HT-29 (cell line): ENCODE data around the gene DIP2A. TPM values are rescaled to one million over a fixed set of nuclear protein-coding genes. Genes with fewer than 3 reads are reported as not detected.

Experiments used
- DNase-seq: peaks from one replicate; pipeline ENCODE4 v3.0.0-alpha.2; 2015; ENCODE audit warnings: low spot score
- total RNA-seq: library from RNA; depleted of rRNA; stranded (reverse); fragments of >200 nt; shearing (Covaris generic); gene quantifications from 2 replicates; pipeline ENCODE4 v1.2.3, GENCODE V29; 2014; rRNA removed

The DIP2A gene, protein sequence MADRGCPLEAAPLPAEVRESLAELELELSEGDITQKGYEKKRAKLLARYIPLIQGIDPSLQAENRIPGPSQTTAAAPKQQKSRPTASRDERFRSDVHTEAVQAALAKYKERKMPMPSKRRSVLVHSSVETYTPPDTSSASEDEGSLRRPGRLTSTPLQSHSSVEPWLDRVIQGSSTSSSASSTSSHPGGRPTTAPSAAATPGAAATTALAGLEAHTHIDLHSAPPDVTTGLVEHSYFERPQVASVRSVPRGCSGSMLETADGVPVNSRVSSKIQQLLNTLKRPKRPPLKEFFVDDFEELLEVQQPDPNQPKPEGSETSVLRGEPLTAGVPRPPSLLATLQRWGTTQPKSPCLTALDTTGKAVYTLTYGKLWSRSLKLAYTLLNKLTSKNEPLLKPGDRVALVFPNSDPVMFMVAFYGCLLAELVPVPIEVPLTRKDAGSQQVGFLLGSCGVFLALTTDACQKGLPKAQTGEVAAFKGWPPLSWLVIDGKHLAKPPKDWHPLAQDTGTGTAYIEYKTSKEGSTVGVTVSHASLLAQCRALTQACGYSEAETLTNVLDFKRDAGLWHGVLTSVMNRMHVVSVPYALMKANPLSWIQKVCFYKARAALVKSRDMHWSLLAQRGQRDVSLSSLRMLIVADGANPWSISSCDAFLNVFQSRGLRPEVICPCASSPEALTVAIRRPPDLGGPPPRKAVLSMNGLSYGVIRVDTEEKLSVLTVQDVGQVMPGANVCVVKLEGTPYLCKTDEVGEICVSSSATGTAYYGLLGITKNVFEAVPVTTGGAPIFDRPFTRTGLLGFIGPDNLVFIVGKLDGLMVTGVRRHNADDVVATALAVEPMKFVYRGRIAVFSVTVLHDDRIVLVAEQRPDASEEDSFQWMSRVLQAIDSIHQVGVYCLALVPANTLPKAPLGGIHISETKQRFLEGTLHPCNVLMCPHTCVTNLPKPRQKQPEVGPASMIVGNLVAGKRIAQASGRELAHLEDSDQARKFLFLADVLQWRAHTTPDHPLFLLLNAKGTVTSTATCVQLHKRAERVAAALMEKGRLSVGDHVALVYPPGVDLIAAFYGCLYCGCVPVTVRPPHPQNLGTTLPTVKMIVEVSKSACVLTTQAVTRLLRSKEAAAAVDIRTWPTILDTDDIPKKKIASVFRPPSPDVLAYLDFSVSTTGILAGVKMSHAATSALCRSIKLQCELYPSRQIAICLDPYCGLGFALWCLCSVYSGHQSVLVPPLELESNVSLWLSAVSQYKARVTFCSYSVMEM (N-terminal part only)
- 15.2 and 17.8 TPM in 2 replicates for total RNA-seq

DNA sequence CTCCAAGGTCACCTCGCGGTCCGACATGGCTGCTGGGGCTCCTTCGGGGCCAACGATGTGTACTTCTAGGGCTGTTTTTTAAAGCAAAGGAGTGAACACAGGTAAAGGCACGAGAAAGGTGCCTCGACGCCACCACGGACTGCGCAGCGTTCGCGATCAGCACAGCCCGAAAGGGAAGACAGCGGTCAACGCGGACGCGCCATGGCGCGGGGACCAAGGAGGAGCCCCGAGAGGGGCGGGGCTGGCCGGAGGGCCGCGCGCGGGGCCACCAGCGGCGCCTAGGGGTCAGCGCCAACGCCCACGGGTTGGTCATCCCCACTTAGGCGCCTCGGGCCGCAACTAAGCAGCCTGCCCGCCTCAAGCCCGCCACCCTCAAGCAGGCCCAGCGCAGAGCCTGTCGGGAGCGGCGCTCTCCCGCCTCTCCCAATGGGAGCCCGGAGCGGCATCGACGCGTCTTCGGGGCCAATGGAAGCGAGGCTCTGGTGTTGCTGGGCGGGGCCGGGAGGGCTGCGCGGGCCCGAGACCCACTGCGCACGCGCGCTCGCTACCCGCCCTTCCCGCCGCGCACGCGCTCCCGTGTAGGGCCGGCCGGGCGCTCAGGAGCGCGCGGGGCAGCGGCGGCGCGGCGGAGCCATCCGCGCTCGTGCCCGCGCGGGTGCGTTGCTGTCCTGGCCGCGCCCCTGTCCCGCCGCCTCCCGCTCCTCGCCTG lies at the start of gene DIP2A:
TSS of gene DIP2A (plus strand) at position 577 of the 709 bp plus-strand sequence. CDS start 241 bp downstream, outside the sequence.
- DNase-seq: peak; percentile 91

DNA sequence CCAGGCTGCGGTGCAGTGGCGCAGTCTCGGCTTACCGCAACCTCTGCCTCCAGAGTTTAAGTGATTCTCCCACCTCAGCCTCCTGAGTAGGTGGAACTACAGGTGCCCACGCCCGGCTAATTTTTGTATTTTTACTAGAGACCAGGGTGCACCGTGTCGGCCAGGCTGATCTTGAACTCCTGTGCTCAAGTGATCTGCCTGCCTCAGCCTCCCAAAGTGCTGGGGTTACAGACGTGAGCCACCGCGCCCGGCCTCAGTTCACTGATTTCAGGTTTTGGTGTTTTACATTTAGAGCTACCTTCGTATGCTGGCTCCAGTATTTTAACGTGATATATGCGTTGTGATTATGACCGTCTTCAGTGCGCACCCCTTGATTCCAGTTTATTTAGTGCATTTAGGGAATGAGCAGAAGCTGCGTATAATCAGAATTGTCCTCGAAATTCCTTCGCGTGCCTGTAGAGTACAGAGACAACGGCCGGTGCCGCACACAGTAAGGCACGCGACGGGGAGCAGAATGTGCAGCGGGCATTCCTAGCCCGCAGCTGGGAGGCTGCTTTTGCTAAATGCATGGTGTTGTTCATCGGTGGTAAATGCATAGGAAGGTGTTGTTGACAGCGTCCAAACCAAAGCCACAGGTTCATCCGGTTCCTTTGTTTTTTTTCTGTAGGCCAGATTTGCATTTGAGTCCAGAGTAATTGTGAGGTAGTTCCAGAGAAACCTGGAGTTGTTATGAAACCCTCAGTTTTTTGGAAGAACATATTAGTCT lies 48.9 kb upstream of the DIP2A start:
- no peak for DNase-seq

DNA sequence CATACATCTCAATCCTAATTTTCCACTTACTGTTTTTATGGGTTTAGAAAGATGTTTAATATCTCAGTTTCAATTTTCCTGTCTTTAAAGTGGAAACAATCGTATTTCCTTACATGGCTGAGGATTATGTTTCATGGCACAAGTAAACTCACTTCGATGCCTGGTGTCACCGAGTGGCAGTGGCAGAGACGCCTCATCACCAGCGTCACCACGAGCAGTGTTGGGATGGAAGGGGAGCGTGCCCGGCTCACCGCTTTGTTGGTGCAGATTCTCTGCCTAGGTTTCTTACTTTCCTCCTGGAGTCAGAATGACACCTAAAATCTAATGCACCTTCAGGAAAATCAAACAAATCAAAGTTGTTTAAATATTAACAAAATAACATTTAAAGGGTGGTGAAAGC lies 48.2 kb upstream of the DIP2A start:
- no peak for DNase-seq

DNA sequence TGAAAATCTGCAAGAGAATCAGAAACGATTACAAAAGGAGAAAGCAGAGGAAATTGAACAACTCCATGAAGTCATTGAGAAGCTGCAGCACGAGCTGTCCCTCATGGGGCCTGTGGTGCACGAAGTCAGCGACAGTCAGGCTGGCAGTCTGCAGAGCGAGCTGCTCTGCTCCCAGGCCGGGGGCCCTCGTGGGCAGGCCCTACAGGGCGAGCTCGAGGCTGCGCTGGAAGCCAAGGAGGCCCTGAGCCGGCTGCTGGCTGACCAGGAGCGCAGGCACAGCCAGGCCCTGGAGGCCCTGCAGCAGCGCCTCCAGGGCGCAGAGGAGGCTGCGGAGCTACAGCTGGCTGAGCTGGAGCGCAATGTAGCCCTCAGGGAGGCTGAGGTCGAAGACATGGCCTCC lies 47.5 kb upstream of the DIP2A start:
- no peak for DNase-seq

DNA sequence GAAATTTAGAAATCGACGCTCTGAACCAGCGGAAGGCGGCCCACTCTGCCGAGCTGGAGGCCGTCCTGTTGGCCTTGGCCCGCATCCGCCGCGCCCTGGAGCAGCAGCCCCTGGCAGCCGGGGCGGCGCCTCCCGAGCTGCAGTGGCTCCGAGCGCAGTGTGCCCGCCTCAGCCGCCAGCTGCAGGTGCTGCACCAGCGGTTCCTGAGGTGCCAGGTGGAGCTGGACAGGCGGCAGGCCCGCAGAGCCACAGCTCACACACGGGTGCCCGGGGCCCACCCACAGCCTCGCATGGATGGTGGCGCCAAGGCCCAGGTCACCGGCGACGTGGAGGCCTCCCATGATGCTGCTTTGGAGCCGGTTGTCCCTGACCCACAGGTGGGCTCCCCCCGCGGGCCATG lies 47.0 kb upstream of the DIP2A start:
- DNase-seq: no peak

DNA sequence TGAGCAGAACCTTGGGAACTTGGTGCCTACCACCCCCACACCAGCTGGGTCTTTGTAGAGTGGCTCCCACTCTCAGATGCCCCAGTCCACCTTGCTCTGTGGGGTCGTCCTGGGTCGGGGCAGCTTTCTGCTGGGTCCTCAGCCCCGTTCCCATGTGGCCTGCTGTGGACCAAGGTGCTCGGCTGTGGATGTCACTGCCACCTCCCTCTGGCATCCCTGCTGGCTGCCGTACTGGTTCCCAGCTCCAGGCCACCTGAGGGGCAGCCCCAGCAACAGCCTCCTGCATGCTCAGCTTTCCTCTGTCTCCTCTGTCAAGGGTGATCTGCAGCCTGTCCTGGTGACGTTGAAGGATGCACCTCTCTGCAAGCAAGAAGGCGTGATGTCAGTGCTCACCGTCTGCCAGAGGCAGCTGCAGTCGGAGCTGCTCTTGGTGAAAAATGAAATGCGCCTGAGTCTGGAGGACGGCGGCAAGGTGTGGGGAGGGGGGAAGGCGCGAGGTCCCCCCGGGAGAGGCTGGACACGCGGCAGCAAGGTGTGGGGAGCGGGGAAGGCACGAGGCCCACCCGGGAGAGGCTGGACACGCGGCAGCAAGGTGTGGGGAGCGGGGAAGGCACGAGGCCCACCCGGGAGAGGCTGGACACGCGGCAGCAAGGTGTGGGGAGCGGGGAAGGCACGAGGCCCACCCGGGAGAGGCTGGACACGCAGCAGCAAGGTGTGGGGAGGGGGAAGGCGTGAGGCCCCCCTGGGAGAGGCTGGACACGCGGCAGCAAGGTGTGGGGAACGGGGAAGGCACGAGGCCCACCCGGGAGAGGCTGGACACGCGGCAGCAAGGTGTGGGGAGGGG lies 45.9 kb upstream of the DIP2A start:
- no peak for DNase-seq

DNA sequence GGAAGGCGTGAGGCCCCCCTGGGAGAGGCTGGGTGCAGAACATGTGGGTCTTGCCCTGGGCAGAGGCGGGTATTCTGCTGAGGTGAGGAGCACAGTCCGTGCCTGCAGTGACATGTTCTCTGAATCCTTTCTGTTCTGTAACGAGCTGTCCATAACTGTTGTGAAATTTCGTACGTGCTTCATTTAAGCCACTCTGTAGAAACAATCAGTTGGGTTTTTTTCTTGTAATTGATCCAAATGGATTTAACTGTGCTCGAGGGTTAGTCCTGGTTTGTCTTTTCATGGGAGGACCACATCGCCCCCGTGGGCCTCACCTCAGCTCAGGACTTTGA lies 45.4 kb upstream of the DIP2A start:
- no peak for DNase-seq

DNA sequence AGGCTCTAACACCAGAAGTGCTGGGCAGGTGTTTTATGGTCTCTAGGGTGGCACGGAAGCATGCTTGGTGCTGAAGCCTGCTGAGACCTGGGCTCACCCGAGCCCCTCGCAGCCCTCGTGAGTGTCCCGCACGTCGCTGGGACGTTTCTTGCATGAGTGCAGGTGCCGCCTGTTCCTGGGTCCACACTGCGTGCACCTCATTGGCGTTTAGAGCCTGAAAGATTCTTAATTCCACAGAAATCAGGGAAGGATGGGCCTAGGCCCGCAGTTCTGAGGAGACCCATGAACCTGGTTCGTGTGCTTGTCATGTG lies 43.8 kb upstream of the DIP2A start:
- no peak for DNase-seq

DNA sequence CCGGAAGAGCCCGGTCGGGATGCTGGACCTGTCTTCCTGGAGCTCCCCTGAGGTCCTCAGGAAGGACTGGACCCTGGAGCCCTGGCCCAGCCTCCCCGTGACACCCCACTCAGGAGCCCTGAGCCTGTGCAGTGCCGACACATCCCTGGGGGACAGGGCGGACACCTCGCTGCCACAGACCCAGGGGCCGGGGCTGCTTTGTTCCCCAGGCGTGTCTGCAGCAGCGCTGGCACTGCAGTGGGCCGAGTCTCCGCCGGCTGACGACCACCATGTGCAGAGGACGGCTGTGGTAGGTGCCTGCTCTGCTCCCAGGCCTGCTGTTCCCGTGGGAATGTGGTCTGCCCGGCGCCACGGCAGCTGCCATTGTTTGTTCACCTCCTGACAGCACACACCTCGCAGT lies 42.1 kb upstream of the DIP2A start:
- no peak for DNase-seq

DNA sequence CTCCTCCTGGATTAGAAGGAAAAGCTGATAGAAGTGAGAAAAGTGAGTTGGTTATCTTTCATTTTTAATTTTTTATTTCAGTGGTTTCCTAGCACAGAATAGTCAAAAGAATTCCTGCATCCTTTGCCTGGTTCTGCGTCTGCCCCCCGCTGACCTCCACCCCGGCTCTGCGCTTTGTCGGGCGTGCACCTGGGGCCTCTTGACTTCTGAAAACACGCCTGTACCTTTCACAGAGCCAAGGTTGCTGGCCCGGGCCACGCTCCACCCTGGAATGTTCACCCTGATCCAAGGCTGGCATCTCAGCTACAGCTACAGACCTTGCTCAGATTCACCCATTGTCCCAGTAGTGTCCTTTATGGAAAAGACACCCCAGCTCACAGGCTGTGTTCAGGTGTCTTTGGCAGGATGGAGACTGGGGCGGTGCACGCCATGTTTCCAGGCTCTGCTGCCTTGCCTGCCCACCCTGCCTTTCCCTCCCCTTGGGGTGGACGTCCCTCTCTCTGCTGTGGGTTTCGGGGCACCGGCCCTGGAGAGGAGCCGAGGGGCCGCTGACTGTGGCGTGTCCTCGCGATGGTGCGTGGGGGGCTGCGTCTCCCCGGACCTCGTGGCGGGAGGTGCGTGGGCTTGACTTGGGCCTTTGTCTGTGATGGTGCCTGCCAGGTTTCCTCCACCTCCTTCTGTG lies 40.3 kb upstream of the DIP2A start:
- no peak for DNase-seq

DNA sequence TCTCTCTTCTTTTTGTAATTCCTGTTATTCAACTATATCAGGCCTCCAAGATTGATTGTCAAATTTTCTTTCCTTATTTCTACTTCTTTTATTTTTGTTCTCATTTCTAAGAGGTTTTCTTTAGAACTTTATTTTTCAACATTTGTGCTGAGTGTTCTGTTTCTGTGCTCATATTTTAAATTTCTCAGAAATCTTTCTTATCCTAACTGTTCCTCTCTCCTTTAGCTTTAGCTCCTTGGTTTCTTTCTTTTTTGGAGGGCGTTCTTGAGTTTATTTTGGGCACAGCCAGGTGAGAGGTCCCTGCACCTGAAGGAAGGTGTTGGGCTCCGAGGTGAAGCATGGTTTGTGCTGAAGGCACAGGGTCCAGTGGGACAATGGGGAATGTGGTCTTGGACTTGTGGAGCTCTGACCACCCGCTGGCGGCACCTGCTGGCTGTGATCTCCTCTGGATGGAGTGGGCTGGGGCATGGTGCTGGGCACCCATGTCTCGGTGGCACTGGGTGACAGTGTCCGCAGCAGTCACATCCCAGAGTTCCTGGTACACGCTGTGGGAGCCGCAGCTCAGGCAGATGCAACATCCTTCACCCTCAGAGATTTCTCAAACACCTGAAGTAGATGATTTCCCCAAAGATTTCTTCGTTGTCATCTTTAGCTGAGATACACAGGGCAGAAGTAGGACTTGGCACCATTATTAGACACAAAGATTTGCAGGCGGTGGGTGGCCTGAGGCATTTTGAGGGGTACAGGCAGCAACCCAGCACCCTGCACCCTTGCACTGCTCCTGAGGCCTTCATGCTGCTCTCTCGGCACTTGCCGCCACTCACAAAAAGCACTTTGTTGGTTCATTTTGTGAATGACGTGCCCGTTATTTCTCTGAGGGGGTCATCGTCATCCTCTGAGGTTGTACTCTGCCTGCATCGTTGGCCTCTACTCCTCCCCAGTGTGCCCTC lies 38.2 kb upstream of the DIP2A start:
- no peak for DNase-seq

DNA sequence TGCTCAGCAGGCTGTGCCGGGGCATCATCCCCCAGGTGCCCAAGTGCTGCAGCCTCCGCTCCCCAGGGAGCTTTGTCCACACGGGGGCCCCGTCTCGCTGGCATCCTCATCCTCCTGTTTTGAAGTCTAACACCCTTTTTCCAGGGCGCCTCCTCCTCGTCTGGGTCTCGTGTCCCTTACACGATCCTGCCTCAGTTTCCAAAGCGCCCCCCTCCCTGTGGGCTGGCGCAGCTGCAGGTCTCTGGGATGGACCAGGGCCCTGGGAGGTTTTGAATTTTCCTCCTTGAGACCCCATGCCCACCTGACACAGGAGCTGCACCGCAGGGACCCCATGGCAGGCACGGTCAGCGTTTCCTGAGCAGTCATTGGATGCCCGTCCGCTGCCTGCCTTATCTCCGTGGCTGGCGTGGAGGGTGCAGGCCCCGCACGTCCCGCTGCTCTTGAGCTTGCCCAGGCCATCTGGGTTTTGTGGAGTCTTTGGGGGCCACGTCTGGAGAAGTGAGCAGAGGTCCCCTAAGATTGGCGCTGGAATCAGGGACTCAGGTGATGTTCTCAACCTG lies 37.4 kb upstream of the DIP2A start:
- no peak for DNase-seq

DNA sequence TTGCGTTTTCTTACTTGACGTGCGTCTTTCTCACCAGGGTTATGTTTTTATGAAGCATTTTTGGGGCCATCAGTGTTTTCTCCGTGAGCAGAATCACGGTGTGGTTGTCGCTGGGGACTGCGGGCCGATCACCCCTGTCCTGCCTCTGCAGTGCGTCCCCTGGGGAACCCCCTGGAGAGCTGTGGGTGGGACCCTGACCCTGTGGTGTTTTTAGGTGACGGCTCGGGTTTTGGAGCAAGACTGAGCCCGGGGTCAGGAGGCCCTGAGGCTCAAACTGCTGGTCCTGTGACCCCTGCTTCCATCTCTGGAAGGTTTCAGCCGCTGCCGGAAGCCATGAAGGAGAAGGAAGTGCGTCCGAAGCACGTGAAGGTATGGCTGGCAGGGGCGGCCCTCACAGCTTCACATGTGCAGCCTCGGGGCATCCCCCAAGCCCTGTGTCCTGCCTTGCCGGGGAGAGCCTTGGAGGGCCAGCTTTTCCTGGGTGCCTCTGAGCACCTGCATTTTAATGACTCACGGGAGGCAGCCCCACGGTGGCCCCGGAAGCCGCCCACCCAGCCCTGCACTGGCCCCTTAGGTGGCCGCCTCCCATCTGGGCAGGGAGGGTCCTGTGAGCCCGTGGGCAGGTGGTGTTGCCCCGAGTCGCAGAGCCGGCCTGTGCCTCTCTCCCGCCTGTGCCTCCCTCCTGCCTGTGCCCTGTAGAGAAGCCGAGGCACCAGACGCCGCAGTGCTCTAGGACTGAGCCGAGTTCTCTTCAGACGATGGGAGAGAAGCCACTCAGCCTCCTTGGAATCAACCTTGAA lies 36.7 kb upstream of the DIP2A start:
- DNase-seq: no peak

DNA sequence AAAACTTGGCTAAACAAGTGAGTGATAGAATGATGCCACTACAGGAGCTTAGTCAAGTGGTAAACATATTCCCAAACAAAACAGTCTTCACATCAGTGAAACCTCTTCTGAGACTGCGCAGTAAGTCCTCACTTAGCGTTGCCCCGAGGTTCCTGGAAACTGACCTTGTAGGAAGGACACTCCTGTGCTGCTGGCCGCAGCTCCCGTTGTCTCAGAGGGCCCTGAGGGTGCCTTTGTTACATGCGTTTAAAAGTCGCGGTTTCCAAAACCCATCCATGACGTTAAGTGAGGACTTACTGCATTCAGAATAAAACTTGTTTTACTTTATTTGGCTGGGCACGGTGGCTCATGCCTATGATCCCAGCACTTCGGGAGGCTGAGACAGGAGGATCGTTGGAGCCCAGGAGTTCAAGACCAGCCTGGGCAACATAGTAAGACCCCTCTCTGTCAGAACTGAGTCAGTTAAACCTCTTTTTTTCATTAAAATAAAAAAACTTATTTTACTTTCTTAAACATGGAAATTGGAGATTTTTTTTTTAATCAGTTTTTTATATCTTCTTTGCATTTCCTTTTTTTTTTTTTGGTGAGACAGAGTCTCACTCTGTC lies 36.0 kb upstream of the DIP2A start:
- no peak for DNase-seq

DNA sequence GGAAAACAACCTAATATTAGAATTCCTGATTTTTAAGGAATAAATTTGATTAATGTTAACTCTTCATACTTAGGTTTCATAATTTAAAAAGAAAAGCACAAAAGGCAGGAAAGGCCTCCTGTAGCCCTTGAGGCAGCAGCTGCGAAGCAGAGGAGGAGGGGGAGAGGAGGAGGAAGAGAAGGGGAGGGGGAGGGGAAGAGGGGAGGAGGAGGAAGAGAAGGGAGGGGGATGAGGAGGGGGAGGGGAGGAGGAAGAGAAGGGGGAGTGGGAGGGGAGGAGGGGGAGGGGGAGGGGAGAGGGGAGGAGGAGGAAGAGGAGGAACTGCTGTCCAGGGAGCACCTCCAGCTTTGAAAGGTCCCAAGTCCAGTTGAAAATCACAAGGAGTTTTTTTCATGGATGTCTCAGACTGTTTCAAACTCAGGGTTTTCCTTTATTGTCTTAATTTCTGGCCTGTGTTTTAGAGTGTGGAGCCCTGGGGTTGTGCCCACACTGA lies 35.1 kb upstream of the DIP2A start:
- no peak for DNase-seq

DNA sequence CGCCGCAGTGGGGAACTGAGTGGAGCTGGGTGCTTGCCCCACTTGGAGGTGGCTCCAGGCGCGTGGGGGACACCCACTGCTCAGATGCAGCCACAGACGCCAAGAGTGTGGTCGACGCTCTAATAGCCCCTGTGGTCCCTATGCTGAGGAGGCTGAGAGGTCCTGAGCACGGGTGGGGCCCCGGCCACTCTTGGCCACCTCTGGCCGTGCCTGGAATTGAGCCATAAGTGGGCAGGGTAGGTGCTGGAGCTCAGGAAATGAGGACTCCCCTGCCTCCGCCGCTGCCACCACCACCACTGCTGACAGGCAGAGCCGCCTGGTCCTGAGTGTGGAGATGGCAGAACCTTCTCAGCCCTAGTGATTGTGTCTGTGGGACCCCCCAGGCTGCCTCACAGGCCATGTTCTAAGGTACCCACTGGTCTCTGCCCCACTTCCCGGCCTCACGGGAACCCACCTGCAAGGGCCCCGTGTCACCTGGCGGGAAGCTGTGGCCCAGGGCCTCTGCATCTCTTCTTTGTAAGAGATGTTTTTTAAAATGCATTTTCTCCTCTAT lies 34.6 kb upstream of the DIP2A start:
- DNase-seq: no peak
